Stimulated activated CD8-positive, alpha-beta memory T cell treated with anti-CD3 and anti-CD28 coated beads, Interleukin-12 subunit alpha, Interleukin-12 subunit beta, amount 100 ng/mL, for 24 hours (primary cell): ENCODE measurements around the gene MPHOSPH9.
"Not testable (repeated sequence)": the region's sequence is repeated elsewhere in the genome, so short reads cannot be mapped to it uniquely, and the experiment has no call there.

Source experiments
- DNase-seq: peaks from one replicate; pipeline ENCODE4 v3.0.0-alpha.2; 2020; ENCODE audit errors: extremely low read depth

MPHOSPH9 gene

DNA sequence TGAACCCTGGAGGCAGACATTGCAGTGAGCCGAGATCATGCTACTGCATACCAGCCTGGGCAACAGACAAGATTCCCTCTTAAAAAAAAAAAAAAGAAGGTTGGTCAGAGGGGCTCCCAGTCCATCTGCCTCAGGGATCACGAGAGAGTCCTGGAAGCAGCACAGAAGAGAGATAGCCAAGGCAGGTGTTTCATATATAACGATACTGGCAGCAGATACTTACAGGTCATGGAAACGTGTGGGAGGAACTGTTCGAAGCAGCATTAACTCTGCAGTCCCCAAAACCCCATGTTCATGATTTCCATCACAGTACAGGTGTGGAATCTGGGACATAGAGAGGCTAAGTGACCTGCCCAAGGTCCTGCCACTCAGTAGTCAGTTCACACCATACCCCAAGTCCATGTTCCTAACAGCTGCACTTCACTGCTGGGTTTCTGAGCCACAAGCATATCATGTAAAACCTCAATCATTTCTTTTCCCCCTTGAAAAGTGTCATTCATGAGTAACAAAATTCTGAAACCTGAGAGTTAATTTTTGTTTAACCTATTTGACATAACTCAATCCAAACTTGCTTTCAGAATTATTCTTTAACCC lies 22.0 kb upstream of the MPHOSPH9 start:
- DNase-seq, result no peak

DNA sequence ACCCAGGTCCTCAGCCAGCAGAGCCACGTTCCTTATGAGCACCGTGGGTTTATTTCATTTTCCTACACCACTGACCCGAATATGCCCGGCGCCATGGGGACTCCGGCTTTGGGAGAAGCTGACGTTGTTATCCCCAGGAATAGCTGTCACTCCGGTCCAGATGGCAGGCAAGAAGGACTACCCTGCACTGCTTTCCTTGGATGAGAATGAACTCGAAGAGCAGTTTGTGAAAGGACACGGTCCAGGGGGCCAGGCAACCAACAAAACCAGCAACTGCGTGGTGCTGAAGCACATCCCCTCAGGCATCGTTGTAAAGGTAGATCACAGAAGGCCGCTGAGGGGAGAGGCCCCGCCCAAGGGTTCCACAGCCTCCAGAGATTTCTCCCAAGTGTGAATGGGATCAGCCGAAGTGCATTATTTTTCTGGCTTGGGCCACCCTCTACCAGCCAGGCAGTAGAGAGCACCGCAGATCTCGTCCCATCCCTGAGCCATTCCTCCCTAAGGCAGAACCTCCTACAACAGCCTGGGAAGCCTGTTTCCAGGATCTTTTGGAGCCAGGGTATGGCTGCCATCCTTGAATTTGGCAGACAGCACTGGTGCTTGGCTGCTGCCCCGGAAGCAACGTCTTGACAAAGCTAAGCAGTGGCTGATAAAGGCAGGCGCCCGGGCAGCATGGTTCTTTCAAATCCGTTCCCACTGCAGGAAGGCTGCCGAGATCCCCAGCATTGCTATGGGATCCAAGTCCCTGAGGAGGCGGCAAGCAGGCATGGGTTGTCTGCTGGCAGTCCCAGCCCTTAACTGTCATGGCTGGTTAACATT lies 20.9 kb upstream of the MPHOSPH9 start:
- no peak for DNase-seq

GRCh38 chr12:123252365-123252764 lies 19.4 kb upstream of the MPHOSPH9 start:
- DNase-seq, result not testable (repeated sequence)

GRCh38 chr12:123251403-123252076 lies 18.6 kb upstream of the MPHOSPH9 start:
- no peak for DNase-seq

GRCh38 chr12:123250471-123251383 lies 17.8 kb upstream of the MPHOSPH9 start:
- DNase-seq, result no peak

GRCh38 chr12:123248996-123249741 lies 16.2 kb upstream of the MPHOSPH9 start:
- not testable (repeated sequence) for DNase-seq

DNA sequence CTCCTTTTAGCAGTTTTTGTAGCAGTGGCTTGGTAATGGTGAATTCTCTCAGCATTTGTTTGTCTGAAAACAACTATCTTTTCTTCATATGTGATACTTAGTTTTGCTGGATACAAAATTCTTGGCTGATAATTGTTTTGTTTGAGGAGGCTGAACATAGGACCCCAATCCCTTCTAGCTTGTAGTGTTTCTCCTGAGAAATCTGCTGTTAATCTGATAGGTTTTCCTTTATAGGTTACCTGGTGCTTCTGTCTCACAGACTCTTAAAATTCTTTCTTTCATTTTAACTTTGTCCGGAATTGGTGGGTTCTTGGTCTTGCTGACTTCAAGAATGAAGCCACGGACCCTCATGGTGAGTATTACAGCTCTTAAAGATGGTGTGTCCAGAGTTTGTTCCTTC lies 15.2 kb upstream of the MPHOSPH9 start:
- DNase-seq, result not testable (repeated sequence)

GRCh38 chr12:123245678-123246077 lies 12.7 kb upstream of the MPHOSPH9 start:
- DNase-seq, result no peak

DNA sequence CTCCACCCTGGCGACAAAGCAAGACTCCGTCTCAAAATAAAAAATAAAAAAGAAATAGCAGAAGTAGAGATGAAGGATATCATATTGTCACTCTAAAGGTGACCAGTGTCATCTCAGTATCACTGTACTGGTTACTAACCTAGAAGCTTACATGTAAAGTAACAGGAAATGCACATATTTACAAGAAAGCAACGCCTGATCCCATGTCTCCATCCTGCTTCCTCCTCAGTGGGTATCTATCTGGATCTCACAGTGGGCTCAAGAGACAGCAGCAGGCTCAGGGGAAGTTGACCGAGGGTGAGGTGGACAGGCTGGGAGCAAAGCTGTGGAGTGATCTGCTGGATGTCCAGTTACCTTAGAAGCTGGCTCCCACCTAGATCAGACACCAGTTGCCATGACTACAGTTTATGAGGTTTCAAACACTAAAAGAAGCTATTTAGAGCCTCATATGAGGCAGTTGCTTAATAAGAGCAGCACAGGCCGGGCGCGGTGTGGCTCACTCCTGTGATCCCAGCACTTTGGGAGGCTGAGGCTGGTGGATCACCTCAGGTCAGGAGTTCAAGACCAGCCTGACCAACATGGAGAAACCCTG lies 10.8 kb upstream of the MPHOSPH9 start:
- no peak for DNase-seq

GRCh38 chr12:123242116-123242904 lies 9.4 kb upstream of the MPHOSPH9 start:
- no peak for DNase-seq

GRCh38 chr12:123238961-123239360 lies 6.0 kb upstream of the MPHOSPH9 start:
- DNase-seq, result no peak

DNA sequence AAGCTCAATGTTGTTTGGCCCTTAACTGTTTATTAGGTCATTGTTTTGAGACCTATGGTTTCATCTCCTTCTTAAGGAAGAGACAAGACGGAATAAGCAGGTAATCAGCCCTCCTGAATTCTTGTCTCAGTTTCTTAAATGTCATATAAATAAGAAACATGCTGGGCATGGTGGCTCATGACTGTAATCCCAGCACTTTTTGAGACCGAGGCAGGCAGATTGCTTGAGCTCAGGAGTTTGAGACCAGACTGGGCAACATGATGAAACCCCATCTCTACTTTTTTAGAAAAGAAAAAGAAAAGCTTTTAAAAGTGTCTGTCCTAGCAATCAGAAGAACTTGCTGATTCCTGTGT lies 5.4 kb upstream of the MPHOSPH9 start:
- no peak for DNase-seq

GRCh38 chr12:123237646-123238329 lies 4.8 kb upstream of the MPHOSPH9 start:
- no peak for DNase-seq

- no peak for DNase-seq
Observed at GRCh38 chr12:123233505-123234308, 766 bp upstream of the MPHOSPH9 start.

GRCh38 chr12:123232472-123232806 lies 502 bp downstream of the MPHOSPH9 start:
- no peak for DNase-seq

GRCh38 chr12:123231931-123232330 lies 1.0 kb downstream of the MPHOSPH9 start:
- no peak for DNase-seq

DNA sequence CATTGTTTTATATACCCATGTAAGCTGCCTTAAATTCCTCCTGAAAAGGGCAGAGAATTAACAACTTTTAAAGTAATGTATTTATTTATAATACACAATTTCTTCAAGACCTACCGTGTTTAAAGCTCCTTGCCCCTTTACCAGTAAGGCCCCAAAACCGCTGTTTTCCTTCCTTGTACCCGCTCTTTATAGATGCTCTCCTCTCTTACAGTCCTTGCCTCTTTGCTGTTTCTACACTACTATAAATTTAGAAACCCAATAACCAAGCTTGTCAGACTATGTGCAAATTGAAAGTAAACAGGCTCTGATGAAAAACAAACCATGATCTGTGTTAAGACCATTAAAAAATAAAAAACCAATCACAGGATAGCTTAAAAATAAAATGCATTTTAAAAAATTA lies 3.9 kb downstream of the MPHOSPH9 start:
- no peak for DNase-seq

GRCh38 chr12:123227581-123228258 lies 5.2 kb downstream of the MPHOSPH9 start:
- no peak for DNase-seq
